Measurements from ENCODE around the gene HIGD1A. TPM values are rescaled to one million over a fixed set of nuclear protein-coding genes. Genes with fewer than 3 reads are reported as not detected.

Gene HIGD1A
- total and polyA plus RNA-seq, 12 donors = 62.4 to 324 (median 120) TPM

GRCh38 chr3:42836150-42837123, 32.1 kb upstream of the HIGD1A start:
- H3K27me3 ChIP-seq = no peaks in the 10 kb centered on the region
- WGBS, 4 donors = 91 to 93% (median 91%) methylated on average over 5 of the region's 5 CpGs
- no peak overlapping the region for H3K27ac ChIP-seq
- no peaks in the 10 kb centered on the region for H3K4me1 ChIP-seq (replicated peaks in 1 of 2)
- no peak for DNase-seq
- H3K9me3 ChIP-seq (replicated peaks in 1 of 3) = no peaks in the 10 kb centered on the region
- H3K4me3 ChIP-seq = no peak overlapping the region
- no peaks in the 10 kb centered on the region for H3K36me3 ChIP-seq (replicated peaks in 1 of 2)
- intact Hi-C loops (cut with DNase I) = loop anchor here (5.0 to 10.0 kb wide), 2 partner anchors 46 to 52 kb away; no protein-coding TSS in a partner anchor
- TF ChIP-seq CTCF (IDR thresholded peaks at IDR 0.05) = no peak
- no peak for TF ChIP-seq POLR2A (IDR thresholded peaks at IDR 0.05)

GRCh38 chr3:42831321-42831713, 27.0 kb upstream of the HIGD1A start:
- 20 to 35% (median 22%) methylated on average over 3 of the region's 3 CpGs for WGBS, 4 donors
- DNase-seq = peak; percentile 81 to 92 (median 85)
- intact Hi-C loops (cut with DNase I) = loop anchor here in 1 of 2 donors (10.0 kb wide), 1 partner anchor 47 kb away; no protein-coding TSS in a partner anchor

GRCh38 chr3:42830437-42831320, 26.4 kb upstream of the HIGD1A start:
- no peak overlapping the region for H3K4me3 ChIP-seq
- H3K27ac ChIP-seq = no peak overlapping the region
- H3K36me3 ChIP-seq (replicated peaks in 1 of 2) = no peaks in the 10 kb centered on the region
- H3K9me3 ChIP-seq (replicated peaks in 1 of 3) = no peaks in the 10 kb centered on the region
- peak in 1 of 7 donors; percentile 24 for DNase-seq
- intact Hi-C loops (cut with DNase I) = loop anchor here in 1 of 2 donors (10.0 kb wide), 1 partner anchor 46 kb away; no protein-coding TSS in a partner anchor
- TF ChIP-seq POLR2A (IDR thresholded peaks at IDR 0.05) = no peak
- peak; percentile 13 to 71 (median 54) for TF ChIP-seq CTCF (IDR thresholded peaks at IDR 0.05)
- H3K4me1 ChIP-seq (replicated peaks in 1 of 2) = no peaks in the 10 kb centered on the region
- WGBS, 4 donors = 27 to 44% (median 36%) methylated on average over 7 of the region's 7 CpGs
- H3K27me3 ChIP-seq = no peaks in the 10 kb centered on the region

More at GRCh38 chr3:42831321-42831713, 27.0 kb upstream of the HIGD1A start:
- no peaks in the 10 kb centered on the region for H3K27me3 ChIP-seq
- no peak overlapping the region for H3K4me3 ChIP-seq
- no peak overlapping the region for H3K27ac ChIP-seq
- TF ChIP-seq CTCF (IDR thresholded peaks at IDR 0.05) (peak; percentile 69 to 84 (median 80)), POLR2A (IDR thresholded peaks at IDR 0.05) (no peak)
- no peaks in the 10 kb centered on the region for H3K4me1 ChIP-seq (replicated peaks in 1 of 2)
- H3K9me3 ChIP-seq (replicated peaks in 1 of 3) = no peaks in the 10 kb centered on the region
- H3K36me3 ChIP-seq (replicated peaks in 1 of 2) = no peaks in the 10 kb centered on the region
